ENCODE measurements around the gene HHIP.

- no peak for TF ChIP-seq CTCF (conservative IDR thresholded peaks at IDR 0.05)
- TF ChIP-seq EZH2 (IDR thresholded peaks at IDR 0.05; ENCODE audit: low read depth) = no peak
These were observed 83.2 kb downstream of the HHIP start for GRCh38 chr4:144729175-144729574.
